Measurements from ENCODE around the gene P2RX6. TPM values are rescaled to one million over a fixed set of nuclear protein-coding genes. Genes with fewer than 3 reads are reported as not detected.
"Not testable (repeated sequence)": the region's sequence is repeated elsewhere in the genome, so short reads cannot be mapped to it uniquely, and the experiment has no call there.

P2RX6 gene
- total and polyA plus RNA-seq, 4 donors, result 1.6 to 8.4 (median 3.5) TPM

DNA sequence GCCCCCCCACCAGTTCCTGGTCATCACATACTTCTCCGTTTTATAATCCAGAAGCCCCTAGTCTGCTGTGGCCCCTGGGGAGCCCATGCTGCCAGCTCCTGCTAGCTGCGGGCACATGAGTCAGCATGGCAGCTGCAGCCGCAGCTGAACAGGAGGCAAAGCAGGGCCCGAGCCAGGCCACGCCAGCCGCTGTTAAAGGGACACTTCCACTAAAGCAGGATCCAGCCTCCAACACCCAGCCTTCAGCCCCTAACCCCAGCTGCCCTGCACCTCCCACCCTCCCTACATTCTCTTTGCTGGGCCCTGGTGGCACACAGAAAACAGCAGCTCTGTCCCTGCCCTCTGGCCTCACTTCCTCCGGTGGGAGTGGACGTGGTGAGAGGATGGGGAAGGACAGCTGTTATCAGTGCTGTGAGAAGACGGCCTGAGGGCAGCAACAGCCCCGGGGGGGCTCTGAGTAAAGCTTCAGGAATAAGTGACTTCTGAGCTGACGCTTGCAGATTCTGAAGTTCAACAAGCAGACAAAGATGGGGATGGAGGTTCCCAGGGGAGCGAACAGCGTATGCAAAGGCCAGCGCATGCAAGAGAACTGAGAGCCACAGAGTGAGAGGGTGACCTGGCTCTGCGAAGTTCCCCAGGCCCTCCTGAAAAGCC is 30.1 kb downstream of the P2RX6 start:
- no peaks in the 10 kb centered on the region for H3K27me3 ChIP-seq (ENCODE audit: control insufficient read depth, insufficient read depth, low read length)
- H3K27ac ChIP-seq (ENCODE audit: low read depth, low read length), result peak overlapping the region; percentile 78
- WGBS (ENCODE audit: insufficient coverage), result 3% methylated on average over 15 of the region's 15 CpGs
- peak overlapping the region; percentile 56 for H3K4me3 ChIP-seq (ENCODE audit: low read depth, low read length)
- peak in 2 of 6 donors; percentile 12 to 52 for DNase-seq (ENCODE audit: low read depth in 4 of 6, low spot score in 6 of 6)
- H3K9me3 ChIP-seq (ENCODE audit: control insufficient read depth, insufficient read depth, low read length), result no peaks in the 10 kb centered on the region
- H3K36me3 ChIP-seq (ENCODE audit: control insufficient read depth, insufficient read depth, low read length), result no peaks in the 10 kb centered on the region
- peaks cover 27% of the 10 kb centered on the region for H3K4me1 ChIP-seq (ENCODE audit: control insufficient read depth, insufficient read depth, low read length)

DNA sequence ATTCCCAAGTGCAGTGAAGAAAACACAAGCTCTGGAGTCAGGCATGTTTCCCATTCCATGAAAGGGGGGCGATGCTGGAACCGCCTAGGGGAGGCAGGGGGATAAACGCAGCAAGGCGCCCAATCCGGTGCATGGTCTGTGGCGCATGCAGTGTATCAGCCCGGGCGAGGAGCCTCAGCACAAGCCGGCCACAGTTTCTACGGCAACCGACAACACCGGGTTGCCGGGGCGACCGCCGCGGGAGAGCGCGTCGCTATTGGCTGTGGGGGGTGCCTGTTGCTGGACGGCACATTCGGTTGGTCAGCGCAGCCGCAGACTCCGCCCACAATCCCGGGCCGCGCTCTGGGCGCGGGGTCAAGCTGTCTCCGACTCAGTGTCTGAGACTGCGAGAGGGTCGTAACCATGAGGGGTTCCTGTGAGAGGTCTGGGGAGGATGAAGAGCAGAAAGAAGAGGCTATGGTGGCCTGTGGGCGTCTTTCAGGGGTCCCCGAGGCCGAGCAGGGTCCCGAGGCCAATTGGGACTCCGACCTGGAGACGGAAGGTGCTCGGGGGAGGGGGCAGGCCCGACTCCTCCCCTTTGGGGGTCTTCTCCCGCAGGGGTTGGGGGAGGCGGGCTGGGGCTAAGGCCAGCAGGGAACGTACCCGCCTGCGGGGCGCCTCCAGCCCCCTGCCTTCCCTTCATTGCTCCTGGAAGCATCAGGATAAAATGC is 30.8 kb downstream of the P2RX6 start, which contains the start of gene LRRC74B:
LRRC74B (plus strand) TSS at position 362 of the 710 bp plus-strand sequence; CDS start at position 403, 41 bp downstream.
- H3K9me3 ChIP-seq (ENCODE audit: control insufficient read depth, insufficient read depth, low read length), result no peaks in the 10 kb centered on the region
- 0% methylated on average over 43 of the region's 47 CpGs for WGBS (ENCODE audit: insufficient coverage)
- H3K4me1 ChIP-seq (ENCODE audit: control insufficient read depth, insufficient read depth, low read length), result peaks cover 27% of the 10 kb centered on the region
- no peaks in the 10 kb centered on the region for H3K27me3 ChIP-seq (ENCODE audit: control insufficient read depth, insufficient read depth, low read length)
- H3K4me3 ChIP-seq (ENCODE audit: low read depth, low read length), result peak within 1 kb of the TSS; percentile 56
- DNase-seq (ENCODE audit: low read depth in 4 of 6, low spot score in 6 of 6), result peak; percentile 79 to 98 (median 86)
- no peaks in the 10 kb centered on the region for H3K36me3 ChIP-seq (ENCODE audit: control insufficient read depth, insufficient read depth, low read length)
- peak within 1 kb of the TSS; percentile 78 for H3K27ac ChIP-seq (ENCODE audit: low read depth, low read length)

DNA sequence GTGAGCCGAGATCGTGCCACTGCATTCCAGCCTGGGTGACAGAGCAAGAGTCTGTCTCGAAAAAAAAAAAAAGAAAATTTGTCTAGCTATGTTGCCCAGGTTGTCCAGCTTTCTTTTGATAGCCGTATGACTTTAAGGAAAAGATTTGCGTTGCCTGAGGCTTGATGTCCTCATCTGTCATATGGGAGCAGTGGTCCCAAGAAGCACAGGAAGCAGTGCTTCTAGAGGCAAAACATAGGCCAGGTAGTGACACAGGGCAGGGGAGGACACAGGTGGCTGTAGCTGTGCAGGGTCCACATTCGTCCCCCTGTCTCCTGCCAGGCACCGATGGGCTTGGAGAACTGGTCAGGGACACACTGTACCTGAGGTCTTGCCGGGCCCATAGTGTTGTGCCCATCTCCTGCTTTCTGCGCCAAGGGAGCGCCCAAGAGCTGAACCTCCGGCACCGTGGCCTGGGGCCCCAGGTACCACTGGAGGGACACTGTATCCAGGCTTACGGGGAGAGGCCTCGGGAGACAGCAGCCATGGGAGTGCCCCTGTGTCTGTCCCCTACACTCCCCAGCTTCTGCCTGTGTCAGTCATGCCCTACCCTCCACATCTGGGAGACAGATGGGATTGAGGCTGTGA is 32.2 kb downstream of the P2RX6 start:
- H3K27me3 ChIP-seq (ENCODE audit: control insufficient read depth, insufficient read depth, low read length), result no peaks in the 10 kb centered on the region
- WGBS (ENCODE audit: insufficient coverage), result 95% methylated on average over 14 of the region's 14 CpGs
- no peak overlapping the region for H3K27ac ChIP-seq (ENCODE audit: low read depth, low read length)
- no peak overlapping the region for H3K4me3 ChIP-seq (ENCODE audit: low read depth, low read length)
- H3K36me3 ChIP-seq (ENCODE audit: control insufficient read depth, insufficient read depth, low read length), result no peaks in the 10 kb centered on the region
- H3K9me3 ChIP-seq (ENCODE audit: control insufficient read depth, insufficient read depth, low read length), result no peaks in the 10 kb centered on the region
- DNase-seq (ENCODE audit: low read depth in 4 of 6, low spot score in 6 of 6), result no peak
- peaks cover 27% of the 10 kb centered on the region for H3K4me1 ChIP-seq (ENCODE audit: control insufficient read depth, insufficient read depth, low read length)

DNA sequence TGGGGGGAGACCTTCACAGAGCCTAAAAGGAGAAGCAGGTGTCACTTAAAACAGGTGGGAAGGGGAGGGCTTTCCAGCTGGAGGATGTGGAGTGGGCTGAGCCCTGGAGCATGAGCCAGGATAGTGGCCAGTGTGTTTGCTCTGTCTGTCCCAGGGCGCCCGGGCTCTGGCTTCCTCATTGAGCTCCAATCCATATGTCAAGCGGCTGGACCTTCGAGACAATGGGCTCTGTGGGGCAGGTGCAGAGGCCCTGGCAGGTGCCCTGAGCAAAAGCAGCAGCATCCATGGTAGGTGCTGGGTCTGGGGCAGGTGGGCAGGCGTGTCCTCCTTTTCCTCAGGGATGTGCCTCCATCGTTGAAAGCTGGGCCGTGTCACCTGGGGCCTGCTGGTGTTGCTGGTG is 32.8 kb downstream of the P2RX6 start:
- peaks cover 27% of the 10 kb centered on the region for H3K4me1 ChIP-seq (ENCODE audit: control insufficient read depth, insufficient read depth, low read length)
- DNase-seq (ENCODE audit: low read depth in 4 of 6, low spot score in 6 of 6), result no peak
- no peak overlapping the region for H3K27ac ChIP-seq (ENCODE audit: low read depth, low read length)
- no peak overlapping the region for H3K4me3 ChIP-seq (ENCODE audit: low read depth, low read length)
- no peaks in the 10 kb centered on the region for H3K9me3 ChIP-seq (ENCODE audit: control insufficient read depth, insufficient read depth, low read length)
- H3K36me3 ChIP-seq (ENCODE audit: control insufficient read depth, insufficient read depth, low read length), result no peaks in the 10 kb centered on the region
- no peaks in the 10 kb centered on the region for H3K27me3 ChIP-seq (ENCODE audit: control insufficient read depth, insufficient read depth, low read length)
- WGBS (ENCODE audit: insufficient coverage), result 79% methylated on average over 6 of the region's 7 CpGs

DNA sequence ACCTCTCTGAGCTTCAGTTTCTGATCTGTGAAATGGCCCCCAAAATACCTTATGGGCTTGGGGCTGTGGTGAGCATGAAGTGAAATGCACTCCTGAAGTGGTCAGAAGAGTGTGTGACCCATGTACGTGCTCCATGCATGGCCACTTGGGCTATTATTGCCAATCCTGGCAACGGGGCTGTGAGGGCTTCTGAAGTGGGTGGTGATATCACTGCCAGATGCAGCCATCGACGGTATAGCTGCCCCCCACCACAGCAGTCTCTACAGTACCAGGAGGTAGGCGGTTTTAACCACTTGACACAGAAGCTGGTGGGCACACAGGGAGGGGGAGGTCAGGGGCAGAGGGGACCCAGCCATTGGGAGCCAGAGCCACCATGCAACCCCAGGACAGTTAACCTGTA is 33.5 kb downstream of the P2RX6 start:
- 94% methylated on average over 2 of the region's 5 CpGs for WGBS (ENCODE audit: insufficient coverage)
- not testable (repeated sequence) for H3K27ac ChIP-seq (ENCODE audit: low read depth, low read length); H3K27me3 ChIP-seq (ENCODE audit: control insufficient read depth, insufficient read depth, low read length); H3K9me3 ChIP-seq (ENCODE audit: control insufficient read depth, insufficient read depth, low read length); H3K36me3 ChIP-seq (ENCODE audit: control insufficient read depth, insufficient read depth, low read length); DNase-seq (ENCODE audit: low read depth in 4 of 6, low spot score in 6 of 6); H3K4me3 ChIP-seq (ENCODE audit: low read depth, low read length)
- peaks cover 27% of the 10 kb centered on the region for H3K4me1 ChIP-seq (ENCODE audit: control insufficient read depth, insufficient read depth, low read length)

DNA sequence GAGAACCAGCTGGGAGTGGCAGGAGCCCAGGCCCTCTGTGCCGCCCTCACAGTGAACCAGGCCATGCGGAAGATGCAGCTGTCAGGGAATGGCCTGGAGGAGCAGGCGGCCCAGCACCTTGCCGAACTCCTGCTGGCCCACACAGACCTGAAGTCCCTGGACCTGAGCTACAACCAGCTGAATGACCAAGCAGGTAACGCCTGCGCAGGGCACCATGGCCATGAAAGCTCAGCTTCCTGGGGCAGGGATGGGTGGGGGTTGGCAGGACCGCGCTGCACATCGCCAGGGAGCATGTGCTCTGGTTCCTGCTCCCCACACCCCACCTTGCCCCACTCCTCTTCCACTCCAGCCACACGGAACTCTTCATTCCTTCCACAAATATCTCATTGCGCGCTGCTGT is 34.0 kb downstream of the P2RX6 start:
- peaks cover 26% of the 10 kb centered on the region for H3K4me1 ChIP-seq (ENCODE audit: control insufficient read depth, insufficient read depth, low read length)
- not testable (repeated sequence) for DNase-seq (ENCODE audit: low read depth in 4 of 6, low spot score in 6 of 6); H3K36me3 ChIP-seq (ENCODE audit: control insufficient read depth, insufficient read depth, low read length); H3K4me3 ChIP-seq (ENCODE audit: low read depth, low read length); H3K27me3 ChIP-seq (ENCODE audit: control insufficient read depth, insufficient read depth, low read length); H3K9me3 ChIP-seq (ENCODE audit: control insufficient read depth, insufficient read depth, low read length); H3K27ac ChIP-seq (ENCODE audit: low read depth, low read length)
- no CpG with 5 or more reads among the region's 12 CpGs for WGBS (ENCODE audit: insufficient coverage)

DNA sequence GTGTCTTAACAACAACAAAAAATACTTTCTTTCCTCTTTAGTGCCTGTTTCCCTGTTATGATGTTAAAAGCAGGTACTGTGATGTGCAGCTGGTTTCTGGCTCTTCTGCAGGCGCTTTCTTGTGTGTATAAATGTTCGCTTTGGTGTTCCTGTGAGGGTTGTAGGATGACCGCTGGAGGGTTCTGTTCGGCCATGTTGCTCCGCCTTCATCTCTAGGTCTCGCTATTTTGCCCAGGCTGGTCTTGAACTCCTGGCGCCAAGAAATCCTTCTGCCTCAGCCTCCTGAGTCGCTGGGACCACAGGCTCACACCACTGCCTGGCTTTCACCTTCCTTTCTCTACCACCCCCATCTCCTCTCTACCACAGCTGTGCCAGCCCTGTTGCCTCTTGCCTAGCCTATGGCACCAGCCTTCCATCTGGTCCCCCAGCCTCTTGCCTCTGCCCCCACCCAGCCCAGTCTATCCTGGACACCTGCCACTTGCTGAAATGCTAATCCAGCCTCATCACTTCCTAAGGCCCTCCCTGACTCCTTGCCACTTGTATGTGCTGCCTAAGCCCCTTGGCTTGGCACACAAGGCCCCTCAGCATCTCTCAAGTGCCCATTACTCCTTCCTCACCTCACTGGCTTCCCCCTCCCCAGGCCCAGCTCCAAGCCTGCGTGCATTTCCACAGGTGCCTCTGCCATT is 36.3 kb downstream of the P2RX6 start:
- Histone ChIP-seq H3K27ac (ENCODE audit: low read depth, low read length) (no peak overlapping the region), H3K36me3 (ENCODE audit: control insufficient read depth, insufficient read depth, low read length) (no peaks in the 10 kb centered on the region), H3K4me3 (ENCODE audit: low read depth, low read length) (no peak overlapping the region), H3K27me3 (ENCODE audit: control insufficient read depth, insufficient read depth, low read length) (no peaks in the 10 kb centered on the region), H3K4me1 (ENCODE audit: control insufficient read depth, insufficient read depth, low read length) (peaks cover 4% of the 10 kb centered on the region), H3K9me3 (ENCODE audit: control insufficient read depth, insufficient read depth, low read length) (no peaks in the 10 kb centered on the region)
- no peak for DNase-seq (ENCODE audit: low read depth in 4 of 6, low spot score in 6 of 6)
- WGBS (ENCODE audit: insufficient coverage), result 87% methylated on average over 8 of the region's 9 CpGs

DNA sequence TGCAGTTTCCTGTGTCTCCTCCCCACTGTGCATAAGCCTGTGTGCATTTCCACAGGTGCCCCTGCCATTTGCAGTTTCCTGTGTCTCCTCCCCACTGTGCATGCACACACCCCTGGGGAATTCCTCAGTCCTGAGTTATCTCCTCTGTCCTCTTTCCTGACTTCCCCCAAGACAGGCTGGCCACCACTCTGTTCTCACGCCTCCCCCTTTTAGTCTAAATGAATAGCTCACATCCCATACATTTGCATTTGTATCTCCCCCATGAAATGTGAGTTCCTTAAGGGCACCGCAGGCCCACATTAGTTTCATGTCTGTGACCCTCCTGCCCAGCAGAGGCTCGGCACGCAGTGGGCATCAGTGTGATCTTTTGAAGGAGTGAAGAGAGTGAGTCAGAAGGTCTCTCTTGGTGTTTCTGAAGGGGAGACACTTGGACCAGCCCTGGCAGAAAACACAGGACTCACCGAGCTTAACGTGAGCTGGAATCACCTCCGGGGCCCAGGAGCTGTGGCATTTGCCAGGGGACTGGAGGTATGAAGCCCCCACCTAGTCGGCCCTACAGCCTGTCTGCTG is 37.0 kb downstream of the P2RX6 start:
- H3K27me3 ChIP-seq (ENCODE audit: control insufficient read depth, insufficient read depth, low read length), result no peaks in the 10 kb centered on the region
- WGBS (ENCODE audit: insufficient coverage), result 50% methylated on average over 8 of the region's 8 CpGs
- DNase-seq (ENCODE audit: low read depth in 4 of 6, low spot score in 6 of 6), result no peak

DNA sequence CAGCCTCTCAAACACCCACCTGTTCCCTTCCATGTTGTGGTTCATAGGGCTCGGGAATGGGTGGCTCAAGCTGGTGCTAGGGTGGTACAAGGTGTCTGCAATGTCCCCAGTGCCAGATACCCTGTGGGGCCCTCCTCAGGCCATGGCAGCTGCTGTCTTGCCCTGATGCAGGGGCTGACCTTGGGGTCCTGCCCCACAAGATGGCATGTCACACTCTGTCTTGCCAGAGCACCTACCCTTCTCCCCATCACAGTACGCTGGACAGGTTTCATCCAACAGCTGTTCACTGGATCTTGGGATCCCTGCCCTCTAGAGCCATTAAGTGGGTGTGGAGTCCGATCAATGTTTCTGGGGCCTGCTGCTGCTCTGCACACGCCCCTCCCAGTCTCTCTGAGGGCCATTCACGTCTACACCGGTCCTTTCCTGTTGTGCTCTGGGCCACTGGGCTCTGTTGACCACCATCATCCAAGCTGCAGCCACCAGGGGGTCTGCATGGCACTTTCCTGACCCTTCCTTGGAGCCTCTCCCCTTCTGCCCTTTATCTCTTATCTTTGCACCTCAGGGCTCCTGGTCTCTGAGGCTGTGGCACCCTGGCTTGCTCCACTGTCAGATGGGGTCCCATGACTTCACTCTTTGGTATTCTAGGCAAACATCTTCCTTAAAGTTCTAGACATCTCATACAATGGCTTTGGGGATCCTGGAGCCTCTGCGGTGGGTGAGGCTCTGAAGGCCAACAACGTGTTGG is 37.9 kb downstream of the P2RX6 start:
- Histone ChIP-seq H3K4me1 (ENCODE audit: control insufficient read depth, insufficient read depth, low read length) (no peaks in the 10 kb centered on the region), H3K9me3 (ENCODE audit: control insufficient read depth, insufficient read depth, low read length) (no peaks in the 10 kb centered on the region), H3K4me3 (ENCODE audit: low read depth, low read length) (no peak overlapping the region), H3K36me3 (ENCODE audit: control insufficient read depth, insufficient read depth, low read length) (no peaks in the 10 kb centered on the region), H3K27me3 (ENCODE audit: control insufficient read depth, insufficient read depth, low read length) (no peaks in the 10 kb centered on the region), H3K27ac (ENCODE audit: low read depth, low read length) (no peak overlapping the region)
- DNase-seq (ENCODE audit: low read depth in 4 of 6, low spot score in 6 of 6), result no peak
- WGBS (ENCODE audit: insufficient coverage), result 82% methylated on average over 7 of the region's 8 CpGs

More for the DNA sequence above, 37.0 kb downstream of the P2RX6 start:
- Histone ChIP-seq H3K27ac (ENCODE audit: low read depth, low read length) (no peak overlapping the region), H3K36me3 (ENCODE audit: control insufficient read depth, insufficient read depth, low read length) (no peaks in the 10 kb centered on the region), H3K4me1 (ENCODE audit: control insufficient read depth, insufficient read depth, low read length) (no peaks in the 10 kb centered on the region), H3K9me3 (ENCODE audit: control insufficient read depth, insufficient read depth, low read length) (no peaks in the 10 kb centered on the region), H3K4me3 (ENCODE audit: low read depth, low read length) (no peak overlapping the region)

All from spinal cord (tissue), 10 donors.